ENCODE results near the gene PER3. TPM values are rescaled to one million over a fixed set of nuclear protein-coding genes. Genes with fewer than 3 reads are reported as not detected.

The PER3 gene
- polyA plus RNA-seq, 1 donor from 2014 or later: 0.84 TPM

DNA sequence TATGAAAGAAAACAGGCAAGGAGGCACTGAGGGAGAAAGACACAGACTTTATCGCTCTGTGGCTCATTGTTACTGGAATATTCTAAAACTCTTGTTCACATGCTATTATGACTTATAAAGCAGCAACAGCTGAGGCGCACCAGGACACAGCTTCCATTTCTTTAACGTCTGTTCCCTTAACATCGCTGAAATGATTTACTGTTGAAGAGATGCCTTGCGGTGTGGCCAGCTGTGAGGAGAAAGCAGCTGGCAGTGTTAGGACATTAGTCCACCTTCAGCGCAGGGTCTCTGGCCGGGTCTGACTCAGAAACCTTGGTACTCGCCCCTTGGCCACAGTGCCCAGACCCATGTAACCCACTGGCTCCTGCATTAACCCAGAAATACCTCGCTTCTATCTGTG is 3.1 kb upstream of the PER3 start:
- Histone ChIP-seq H3K9ac (ENCODE audit: low read length) (no peak overlapping the region), H3K9me3 (ENCODE audit: low read length) (no peaks in the 10 kb centered on the region), H3K4me3 (ENCODE audit: low read length) (no peak overlapping the region), H3F3A (ENCODE audit: insufficient read depth, low read length, poor library complexity, severe bottlenecking) (no peaks in the 10 kb centered on the region), H3K9me2 (ENCODE audit: insufficient read depth, low read length) (no peaks in the 10 kb centered on the region), H4K20me1 (ENCODE audit: insufficient read depth) (no peaks in the 10 kb centered on the region), H3K27ac (ENCODE audit: low read length) (no peak overlapping the region), H3K36me3 (ENCODE audit: insufficient read depth, low read length) (no peaks in the 10 kb centered on the region), H2AFZ (ENCODE audit: low read depth, low read length) (no peak overlapping the region), H3K79me2 (replicated peaks; ENCODE audit: insufficient read depth, low read length) (no peaks in the 10 kb centered on the region), H3K27me3 (ENCODE audit: insufficient read depth, low read depth, low read length) (no peaks in the 10 kb centered on the region), H3K4me2 (ENCODE audit: low read length) (no peak overlapping the region)
- no peak for TF ChIP-seq RAD21 (conservative IDR thresholded peaks at IDR 0.05)
- TF ChIP-seq EP300 (conservative IDR thresholded peaks at IDR 0.05; ENCODE audit: poor library complexity, severe bottlenecking): no peak
- TF ChIP-seq SMC3 (conservative IDR thresholded peaks at IDR 0.05; ENCODE audit: poor library complexity): no peak
- TF ChIP-seq EZH2 (IDR thresholded peaks at IDR 0.05; ENCODE audit: borderline replicate concordance, insufficient read depth, low read length, poor library complexity, severe bottlenecking): no peak
- TF ChIP-seq, protein P1, sequence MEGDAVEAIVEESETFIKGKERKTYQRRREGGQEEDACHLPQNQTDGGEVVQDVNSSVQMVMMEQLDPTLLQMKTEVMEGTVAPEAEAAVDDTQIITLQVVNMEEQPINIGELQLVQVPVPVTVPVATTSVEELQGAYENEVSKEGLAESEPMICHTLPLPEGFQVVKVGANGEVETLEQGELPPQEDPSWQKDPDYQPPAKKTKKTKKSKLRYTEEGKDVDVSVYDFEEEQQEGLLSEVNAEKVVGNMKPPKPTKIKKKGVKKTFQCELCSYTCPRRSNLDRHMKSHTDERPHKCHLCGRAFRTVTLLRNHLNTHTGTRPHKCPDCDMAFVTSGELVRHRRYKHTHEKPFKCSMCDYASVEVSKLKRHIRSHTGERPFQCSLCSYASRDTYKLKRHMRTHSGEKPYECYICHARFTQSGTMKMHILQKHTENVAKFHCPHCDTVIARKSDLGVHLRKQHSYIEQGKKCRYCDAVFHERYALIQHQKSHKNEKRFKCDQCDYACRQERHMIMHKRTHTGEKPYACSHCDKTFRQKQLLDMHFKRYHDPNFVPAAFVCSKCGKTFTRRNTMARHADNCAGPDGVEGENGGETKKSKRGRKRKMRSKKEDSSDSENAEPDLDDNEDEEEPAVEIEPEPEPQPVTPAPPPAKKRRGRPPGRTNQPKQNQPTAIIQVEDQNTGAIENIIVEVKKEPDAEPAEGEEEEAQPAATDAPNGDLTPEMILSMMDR (IDR thresholded peaks at IDR 0.05; ENCODE audit: poor library complexity, severe bottlenecking): no peak
- no peak for TF ChIP-seq TAF1 (IDR thresholded peaks at IDR 0.05; ENCODE audit: low read depth)
- TF ChIP-seq POLR2AphosphoS5 (IDR thresholded peaks at IDR 0.05): no peak
- no peak for TF ChIP-seq MXI1 (conservative IDR thresholded peaks at IDR 0.05; ENCODE audit: poor library complexity, severe bottlenecking)
- TF ChIP-seq, protein P2, sequence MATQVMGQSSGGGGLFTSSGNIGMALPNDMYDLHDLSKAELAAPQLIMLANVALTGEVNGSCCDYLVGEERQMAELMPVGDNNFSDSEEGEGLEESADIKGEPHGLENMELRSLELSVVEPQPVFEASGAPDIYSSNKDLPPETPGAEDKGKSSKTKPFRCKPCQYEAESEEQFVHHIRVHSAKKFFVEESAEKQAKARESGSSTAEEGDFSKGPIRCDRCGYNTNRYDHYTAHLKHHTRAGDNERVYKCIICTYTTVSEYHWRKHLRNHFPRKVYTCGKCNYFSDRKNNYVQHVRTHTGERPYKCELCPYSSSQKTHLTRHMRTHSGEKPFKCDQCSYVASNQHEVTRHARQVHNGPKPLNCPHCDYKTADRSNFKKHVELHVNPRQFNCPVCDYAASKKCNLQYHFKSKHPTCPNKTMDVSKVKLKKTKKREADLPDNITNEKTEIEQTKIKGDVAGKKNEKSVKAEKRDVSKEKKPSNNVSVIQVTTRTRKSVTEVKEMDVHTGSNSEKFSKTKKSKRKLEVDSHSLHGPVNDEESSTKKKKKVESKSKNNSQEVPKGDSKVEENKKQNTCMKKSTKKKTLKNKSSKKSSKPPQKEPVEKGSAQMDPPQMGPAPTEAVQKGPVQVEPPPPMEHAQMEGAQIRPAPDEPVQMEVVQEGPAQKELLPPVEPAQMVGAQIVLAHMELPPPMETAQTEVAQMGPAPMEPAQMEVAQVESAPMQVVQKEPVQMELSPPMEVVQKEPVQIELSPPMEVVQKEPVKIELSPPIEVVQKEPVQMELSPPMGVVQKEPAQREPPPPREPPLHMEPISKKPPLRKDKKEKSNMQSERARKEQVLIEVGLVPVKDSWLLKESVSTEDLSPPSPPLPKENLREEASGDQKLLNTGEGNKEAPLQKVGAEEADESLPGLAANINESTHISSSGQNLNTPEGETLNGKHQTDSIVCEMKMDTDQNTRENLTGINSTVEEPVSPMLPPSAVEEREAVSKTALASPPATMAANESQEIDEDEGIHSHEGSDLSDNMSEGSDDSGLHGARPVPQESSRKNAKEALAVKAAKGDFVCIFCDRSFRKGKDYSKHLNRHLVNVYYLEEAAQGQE (IDR thresholded peaks at IDR 0.05; ENCODE audit: borderline replicate concordance): no peak

DNA sequence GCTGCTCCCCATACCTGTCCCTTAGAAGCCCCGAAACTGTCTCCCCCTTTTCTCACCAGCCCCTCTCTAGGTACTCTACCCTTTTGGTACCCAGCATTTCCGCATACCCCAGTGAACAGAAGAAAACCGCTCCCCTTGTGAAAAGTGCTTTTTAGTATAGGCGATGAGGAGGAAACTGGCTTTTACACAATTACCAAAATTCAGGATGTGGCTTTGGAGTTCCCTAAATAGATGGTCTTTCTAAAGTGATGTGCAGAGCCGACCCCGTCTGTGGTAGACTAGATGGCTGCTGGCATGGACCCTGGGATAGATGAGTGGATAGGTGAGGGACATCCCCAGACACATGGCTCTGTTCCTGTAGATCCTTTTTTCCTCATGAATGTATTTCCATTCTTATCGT is 2.6 kb upstream of the PER3 start:
- Histone ChIP-seq H3K79me2 (replicated peaks; ENCODE audit: insufficient read depth, low read length) (no peaks in the 10 kb centered on the region), H3K27me3 (ENCODE audit: insufficient read depth, low read depth, low read length) (no peaks in the 10 kb centered on the region), H3K4me2 (ENCODE audit: low read length) (no peak overlapping the region), H3K9me2 (ENCODE audit: insufficient read depth, low read length) (no peaks in the 10 kb centered on the region), H3F3A (ENCODE audit: insufficient read depth, low read length, poor library complexity, severe bottlenecking) (no peaks in the 10 kb centered on the region), H3K27ac (ENCODE audit: low read length) (no peak overlapping the region), H2AFZ (ENCODE audit: low read depth, low read length) (no peak overlapping the region), H3K9ac (ENCODE audit: low read length) (no peak overlapping the region), H3K4me3 (ENCODE audit: low read length) (no peak overlapping the region), H4K20me1 (ENCODE audit: insufficient read depth) (no peaks in the 10 kb centered on the region), H3K9me3 (ENCODE audit: low read length) (no peaks in the 10 kb centered on the region), H3K36me3 (ENCODE audit: insufficient read depth, low read length) (no peaks in the 10 kb centered on the region)
- no peak for TF ChIP-seq TAF1 (IDR thresholded peaks at IDR 0.05; ENCODE audit: low read depth)
- TF ChIP-seq, protein P2 (IDR thresholded peaks at IDR 0.05; ENCODE audit: borderline replicate concordance): no peak
- TF ChIP-seq RAD21 (conservative IDR thresholded peaks at IDR 0.05): no peak
- TF ChIP-seq MXI1 (conservative IDR thresholded peaks at IDR 0.05; ENCODE audit: poor library complexity, severe bottlenecking): no peak
- TF ChIP-seq, protein P1 (IDR thresholded peaks at IDR 0.05; ENCODE audit: poor library complexity, severe bottlenecking): no peak
- TF ChIP-seq POLR2AphosphoS5 (IDR thresholded peaks at IDR 0.05): no peak
- no peak for TF ChIP-seq EZH2 (IDR thresholded peaks at IDR 0.05; ENCODE audit: borderline replicate concordance, insufficient read depth, low read length, poor library complexity, severe bottlenecking)
- no peak for TF ChIP-seq SMC3 (conservative IDR thresholded peaks at IDR 0.05; ENCODE audit: poor library complexity)
- no peak for TF ChIP-seq EP300 (conservative IDR thresholded peaks at IDR 0.05; ENCODE audit: poor library complexity, severe bottlenecking)

Measured in neural cell (in vitro differentiated cells).